Heart left ventricle (tissue), 13 donors: ENCODE measurements around the gene GPC3.

ENCODE experiments used
- CTCF ChIP-seq, 12 donors: fragments of 200-600 bp; sonication (generic) in 4 of 12; IDR thresholded peaks; one replicate each; pipeline versions ENCODE4 v1.5.0 to v1.8.0; 2018 to 2022; ENCODE audit warnings: antibody characterized with exemption in 12 of 12, mild to moderate bottlenecking in 5 of 12
- POLR2A ChIP-seq, 2 donors: fragments of 450-650 bp; IDR thresholded peaks; one replicate each; pipeline ENCODE4 v1.6.1; 2017; ENCODE audit warnings: antibody characterized with exemption in 2 of 2, mild to moderate bottlenecking in 2 of 2, moderate library complexity in 2 of 2
- donor health status: ischemic (EF 13 %, LVEDD 7.1; RV severe dilation, severe dysfunction).
- donor health status: DM: no; HTN: yes; CAD: no.
- donor health status: DM: no; HTN: no; CAD: no.
- donor health status: ischemic (EF 25% LVEDD 6.9; RV normal size, moderate dysfunction).
- donor health status: ischemic (EF 25% LVEDD 5.7; RV mildly dilated, moderate dysfunction).
- donor health status: ischemic (EF 35%, LVEDD 5.7; RV mildly dilated, moderate dysfunction).
- donor health status: nonischemic (EF 11% LVEDD 7.7; RV severe dilation, severe dysfunction).
- donor health status: DM: yes; HTN: yes; CAD: no.
- donor health status: PGD.
- donor health status: ischemic (EF 29% LVEDD 5.4; RV normal size, mild dysfunction).
- donor health status: nonischemic (EF 23%, LVEDD 6.1; RV moderate dilation, normal function).

GRCh38 chrX:133854290-133854689 lies 131.1 kb downstream of the GPC3 start:
- TF ChIP-seq CTCF (IDR thresholded peaks at IDR 0.05), result no peak
- TF ChIP-seq POLR2A (IDR thresholded peaks at IDR 0.05), result no peak
